ENCODE data around the gene GARIN1A.
"Not testable (repeated sequence)": the region's sequence is repeated elsewhere in the genome, so short reads cannot be mapped to it uniquely, and the experiment has no call there.

Gene GARIN1A

DNA sequence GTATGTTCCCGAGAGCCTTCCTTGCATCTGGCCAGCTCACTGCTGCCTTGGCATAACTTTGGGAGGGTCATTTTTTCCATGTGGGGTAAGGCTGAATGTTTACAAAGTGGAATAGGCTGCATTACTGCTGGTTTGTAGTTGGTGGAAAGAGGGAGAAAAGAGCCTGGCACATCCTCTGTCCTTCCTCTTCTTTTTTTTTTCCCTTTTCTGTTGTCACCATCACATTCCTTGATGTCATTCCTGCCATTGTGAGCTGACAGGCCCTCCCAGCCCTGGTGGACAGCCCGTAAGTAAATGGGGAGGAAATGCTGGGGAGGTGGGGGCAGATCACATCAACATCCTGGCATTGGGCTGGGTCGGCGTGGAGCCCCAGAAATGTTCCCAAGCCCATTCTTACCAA, at the start of gene GARIN1A:
Gene GARIN1A, plus strand, starts transcription at position 301 of the 400 bp plus-strand sequence. CDS start 106 bp downstream, outside the sequence.
- no peak for DNase-seq (ENCODE audit: low read depth in 2 of 2)

DNA sequence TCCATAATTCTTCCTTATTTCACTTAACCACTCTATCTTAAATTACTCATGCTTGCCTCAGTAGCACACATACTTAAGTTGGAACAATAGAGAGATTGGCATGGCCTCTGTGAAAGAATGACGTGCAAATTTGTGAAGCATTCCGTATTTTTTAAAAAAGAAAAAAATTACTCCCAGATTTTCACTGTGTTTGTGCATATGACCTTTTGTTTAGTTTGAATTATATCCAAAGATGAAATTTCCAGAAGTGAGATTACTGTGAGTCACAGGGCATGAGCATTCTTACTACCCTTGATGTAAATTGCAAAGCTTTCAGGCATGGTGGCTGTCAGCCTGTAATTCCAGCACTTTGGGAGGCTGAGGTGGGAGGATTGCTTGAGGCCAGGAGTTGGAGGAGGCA, 45.0 kb upstream of the GARIN1A start:
- not testable (repeated sequence) for DNase-seq (ENCODE audit: low read depth in 2 of 2)

DNA sequence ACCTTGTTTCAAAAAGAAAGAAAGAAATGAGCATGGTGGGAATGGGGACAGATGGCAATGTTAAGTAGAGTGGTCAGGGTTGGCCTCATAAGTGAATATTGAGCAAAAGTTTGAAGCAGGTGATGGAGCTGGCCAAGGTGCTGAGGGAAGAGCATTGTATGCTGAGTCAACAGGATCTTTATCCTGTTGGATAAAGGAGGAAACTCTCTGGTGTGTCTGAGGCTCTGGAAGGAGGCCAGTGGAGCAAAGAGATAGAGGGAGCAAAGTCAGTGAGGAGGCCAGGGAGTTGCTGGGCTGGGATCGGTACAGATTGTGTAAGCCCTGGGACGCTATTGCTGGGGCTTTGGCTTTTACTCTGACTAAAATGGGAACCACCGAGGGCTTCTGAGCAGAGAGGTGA, 38.2 kb upstream of the GARIN1A start:
- DNase-seq (ENCODE audit: low read depth in 2 of 2): not testable (repeated sequence)

DNA sequence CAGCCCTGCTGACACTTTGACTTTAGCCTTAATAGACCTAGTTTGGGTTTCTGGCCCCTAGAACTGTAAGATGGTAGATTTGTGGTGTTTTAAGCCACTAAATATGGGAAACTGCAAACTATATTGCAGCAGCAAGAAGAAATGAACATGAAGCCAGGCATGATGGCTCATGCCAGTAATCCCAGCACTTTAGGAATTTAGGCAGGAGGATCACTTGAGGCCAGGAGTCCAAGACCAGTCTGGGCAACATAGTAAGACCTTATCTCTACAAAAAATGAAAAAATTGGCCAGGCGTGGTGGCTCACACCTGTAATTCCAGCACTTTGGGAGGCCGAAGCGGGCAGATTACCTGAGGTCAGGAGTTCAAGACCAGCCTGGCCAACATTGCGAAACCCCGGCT, 26.9 kb upstream of the GARIN1A start:
- DNase-seq (ENCODE audit: low read depth in 2 of 2): not testable (repeated sequence)

DNA sequence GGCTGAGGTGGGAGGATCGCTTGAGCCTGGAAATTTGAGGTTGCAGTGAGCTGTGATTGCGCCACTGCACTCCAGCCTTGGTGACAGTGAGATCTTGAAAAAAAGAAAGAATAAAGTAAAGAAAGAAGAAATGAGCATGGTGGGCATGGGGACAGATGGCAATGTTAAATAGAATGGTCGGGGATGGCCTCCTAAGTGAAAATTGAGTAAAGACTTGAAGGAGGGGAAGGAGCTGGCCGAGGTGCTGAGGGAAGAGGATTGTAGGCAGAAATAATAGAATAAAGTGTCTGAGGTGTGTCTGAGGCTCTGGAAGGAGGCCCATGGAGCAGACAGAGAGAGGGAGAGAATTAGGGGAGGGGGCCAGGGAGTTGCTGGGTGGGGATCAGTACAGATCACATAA, 26.2 kb upstream of the GARIN1A start:
- DNase-seq (ENCODE audit: low read depth in 2 of 2): not testable (repeated sequence)

DNA sequence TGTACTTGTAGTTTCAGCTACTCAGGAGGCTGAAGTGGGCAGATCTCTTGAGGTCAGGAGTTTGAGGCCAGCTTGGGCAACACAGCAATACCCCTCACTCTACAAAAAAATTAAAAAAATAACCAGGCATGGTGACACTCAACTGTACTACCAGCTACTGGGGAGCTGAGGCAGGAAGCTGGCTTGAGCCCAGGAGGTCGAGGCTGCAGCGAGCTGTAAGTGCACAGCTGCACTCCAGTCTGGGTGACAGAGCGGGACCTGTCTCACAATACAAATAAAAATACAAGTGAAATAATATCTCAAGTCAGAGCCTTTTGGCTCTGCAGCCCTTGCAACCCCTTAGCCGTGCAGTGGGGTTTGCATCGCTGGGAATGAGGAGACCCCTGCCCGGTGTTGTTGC, 25.2 kb upstream of the GARIN1A start:
- not testable (repeated sequence) for DNase-seq (ENCODE audit: low read depth in 2 of 2)

DNA sequence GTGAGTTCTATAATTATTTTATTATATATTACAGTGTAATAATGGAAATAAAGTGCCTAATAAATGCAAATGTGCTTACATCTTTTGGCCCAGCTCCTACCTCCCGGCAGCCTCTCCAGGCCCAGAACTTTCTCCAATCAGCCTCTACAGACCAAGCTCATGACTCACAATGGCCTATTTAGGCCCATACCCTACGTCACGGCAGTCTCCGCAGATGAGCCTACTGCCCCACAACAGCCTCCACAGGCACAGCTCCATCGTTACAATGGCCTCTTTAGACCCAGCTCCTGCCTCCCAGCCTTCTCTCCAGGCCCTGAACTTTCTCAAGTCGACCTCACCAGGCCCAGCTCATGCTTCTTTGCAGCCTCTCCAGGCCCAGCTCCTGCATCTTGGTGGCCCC, 21.0 kb upstream of the GARIN1A start:
- not testable (repeated sequence) for DNase-seq (ENCODE audit: low read depth in 2 of 2)

DNA sequence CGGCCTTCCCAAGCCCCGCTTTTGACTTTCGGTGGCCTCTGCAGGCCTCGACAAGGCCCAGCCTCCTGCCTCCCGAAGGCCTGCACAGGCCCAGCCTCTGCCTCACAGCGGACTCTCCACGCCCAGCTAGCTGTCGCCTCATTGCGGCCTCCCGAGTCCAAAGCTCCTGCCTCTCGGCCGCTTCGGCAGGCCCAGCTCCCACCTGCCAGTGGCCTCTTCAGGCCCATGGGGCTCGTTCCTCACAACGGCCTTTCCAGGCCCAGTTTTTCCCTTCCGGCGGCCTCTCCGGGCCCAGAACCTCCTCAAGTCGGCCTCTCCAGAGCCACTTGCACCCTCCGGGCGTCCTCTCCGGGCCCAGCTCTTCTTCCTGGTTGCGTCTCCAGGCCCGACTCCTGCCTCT, 19.5 kb upstream of the GARIN1A start:
- DNase-seq (ENCODE audit: low read depth in 2 of 2): not testable (repeated sequence)

DNA sequence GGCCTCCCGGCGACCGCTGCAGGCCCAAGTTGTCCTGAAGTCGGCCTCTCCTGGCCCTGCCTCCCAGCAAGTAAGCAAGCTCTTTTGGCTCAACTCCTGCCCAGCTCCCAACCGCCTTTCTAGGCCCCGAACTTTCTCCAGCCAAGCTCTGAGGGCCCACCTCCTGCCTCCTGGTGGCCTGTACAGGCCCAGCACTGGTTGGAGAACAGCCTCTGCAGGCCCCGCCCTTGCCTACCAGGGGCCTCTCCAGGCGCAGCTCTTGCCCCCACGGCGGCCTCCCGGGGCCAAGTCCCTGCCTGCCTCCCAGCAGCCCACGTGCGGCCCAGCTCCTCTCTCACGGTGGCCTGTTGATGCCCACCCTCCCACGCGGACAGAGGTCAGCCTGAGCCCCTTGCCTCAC, 18.9 kb upstream of the GARIN1A start:
- not testable (repeated sequence) for DNase-seq (ENCODE audit: low read depth in 2 of 2)

DNA sequence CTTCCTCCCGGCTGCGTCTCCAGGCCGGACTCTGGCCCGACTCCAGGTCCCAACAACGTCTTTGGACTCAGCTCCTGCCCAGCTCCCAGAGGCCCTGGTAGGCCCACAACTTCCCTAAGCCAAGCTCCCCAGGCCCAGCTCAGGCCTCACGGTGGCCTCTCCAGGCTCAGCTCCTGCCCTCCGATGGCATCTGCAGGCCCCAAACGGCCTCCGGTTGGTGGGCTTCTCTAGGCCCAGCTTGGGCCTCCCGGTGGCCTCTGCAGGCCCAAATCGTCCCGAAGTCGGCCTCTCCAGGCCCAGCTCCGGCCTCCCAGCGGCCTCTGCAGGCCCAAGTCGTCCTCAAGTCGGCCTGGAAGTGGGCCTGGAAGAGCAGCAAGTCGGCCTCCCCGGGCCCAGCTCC, 18.0 kb upstream of the GARIN1A start:
- DNase-seq (ENCODE audit: low read depth in 2 of 2): not testable (repeated sequence)

DNA sequence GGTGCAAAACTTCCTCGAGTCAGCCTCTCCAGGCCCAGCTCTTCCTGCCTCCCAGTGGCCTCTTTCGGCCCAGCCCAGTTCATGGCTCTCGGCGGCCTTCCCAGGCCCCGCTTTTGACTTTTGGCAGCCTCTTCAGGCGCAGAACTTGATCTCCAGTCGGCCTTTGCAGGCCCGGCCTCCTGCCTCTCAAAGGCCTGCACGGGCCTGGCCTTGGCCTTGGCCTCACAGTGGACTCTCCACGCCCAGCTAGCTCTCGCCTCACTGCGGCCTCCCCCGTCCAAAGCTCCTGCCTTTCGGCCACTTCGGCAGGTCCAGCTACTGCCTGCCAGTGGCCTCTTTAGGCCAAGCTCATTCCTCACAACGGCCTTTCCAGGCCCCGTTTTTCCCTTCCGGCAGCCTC, 17.6 kb upstream of the GARIN1A start:
- not testable (repeated sequence) for DNase-seq (ENCODE audit: low read depth in 2 of 2)

DNA sequence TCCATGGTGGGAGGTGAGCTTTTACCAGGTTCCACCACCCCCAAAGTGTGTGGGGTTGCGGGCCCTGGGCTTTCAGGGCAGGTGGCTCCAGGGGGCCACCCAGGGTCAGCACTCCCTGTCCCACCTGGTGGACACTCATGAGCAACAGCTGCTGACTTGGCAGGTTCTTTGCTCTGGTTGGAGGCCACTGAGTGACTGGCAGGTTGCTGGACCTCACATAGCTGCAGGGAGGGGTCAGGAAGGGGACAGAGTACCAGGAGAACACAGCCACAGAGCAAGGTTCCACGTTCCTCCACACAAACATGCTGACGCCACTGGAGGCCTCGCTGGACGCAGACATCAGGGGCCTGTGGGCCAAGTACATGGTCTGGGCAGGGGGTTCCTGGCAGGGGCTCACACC, 13.7 kb upstream of the GARIN1A start:
- not testable (repeated sequence) for DNase-seq (ENCODE audit: low read depth in 2 of 2)

DNA sequence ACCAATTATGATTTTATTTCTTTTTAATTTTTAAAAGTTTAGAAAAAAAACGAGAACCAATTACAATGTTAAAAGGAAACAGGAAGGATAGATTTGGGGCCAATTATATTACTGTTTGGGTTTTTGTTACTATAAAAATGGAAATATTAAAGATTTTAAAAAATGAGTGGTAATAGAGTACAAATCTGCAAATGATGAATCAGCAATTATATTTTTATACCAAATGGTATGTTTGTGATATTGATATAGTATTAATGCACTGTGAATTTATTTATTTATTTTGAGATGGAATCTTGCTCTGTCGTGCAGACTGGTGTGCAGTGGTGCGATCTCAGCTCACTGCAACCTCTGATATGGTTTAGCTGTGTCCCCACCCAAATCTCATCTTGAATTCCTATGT, 11.5 kb upstream of the GARIN1A start:
- DNase-seq (ENCODE audit: low read depth in 2 of 2): no peak

DNA sequence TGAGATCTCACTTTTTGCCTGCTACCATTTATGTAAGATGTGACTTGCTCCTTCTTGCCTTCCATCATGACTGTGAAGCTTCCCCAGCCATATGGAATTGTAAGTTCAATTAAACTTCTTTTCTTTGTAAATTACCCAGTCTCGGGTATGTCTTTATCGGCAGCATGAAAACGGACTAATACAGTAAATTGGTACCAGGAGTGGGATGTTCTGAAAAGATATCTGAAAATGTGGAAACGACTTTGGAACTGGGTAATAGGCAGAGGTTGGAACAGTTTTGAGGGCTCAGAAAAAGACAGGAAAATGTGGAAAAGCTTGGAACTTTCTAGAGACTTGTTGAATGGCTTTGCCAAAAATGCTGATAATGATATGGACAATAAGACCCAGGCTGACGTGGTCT, 10.6 kb upstream of the GARIN1A start:
- no peak for DNase-seq (ENCODE audit: low read depth in 2 of 2)

DNA sequence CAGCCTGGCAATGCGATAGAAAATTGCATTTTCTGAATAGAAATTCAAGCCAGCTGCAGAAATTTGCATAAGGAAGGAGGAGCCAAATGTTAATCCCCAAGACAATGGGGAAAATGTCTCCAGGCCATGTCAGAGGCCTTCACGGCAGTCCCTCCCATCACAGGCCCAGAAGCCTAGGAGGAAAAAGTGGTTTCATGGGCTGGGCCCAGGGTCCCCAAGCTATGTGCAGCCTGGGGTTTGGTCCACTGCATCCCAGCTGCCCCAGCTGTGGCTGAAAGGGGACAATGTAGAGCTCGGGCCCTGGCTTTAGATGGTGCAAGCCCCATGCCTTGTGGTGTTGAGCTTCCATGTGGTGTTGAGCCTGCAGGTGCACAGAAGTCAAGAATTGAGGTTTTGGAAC, 10.0 kb upstream of the GARIN1A start:
- no peak for DNase-seq (ENCODE audit: low read depth in 2 of 2)

DNA sequence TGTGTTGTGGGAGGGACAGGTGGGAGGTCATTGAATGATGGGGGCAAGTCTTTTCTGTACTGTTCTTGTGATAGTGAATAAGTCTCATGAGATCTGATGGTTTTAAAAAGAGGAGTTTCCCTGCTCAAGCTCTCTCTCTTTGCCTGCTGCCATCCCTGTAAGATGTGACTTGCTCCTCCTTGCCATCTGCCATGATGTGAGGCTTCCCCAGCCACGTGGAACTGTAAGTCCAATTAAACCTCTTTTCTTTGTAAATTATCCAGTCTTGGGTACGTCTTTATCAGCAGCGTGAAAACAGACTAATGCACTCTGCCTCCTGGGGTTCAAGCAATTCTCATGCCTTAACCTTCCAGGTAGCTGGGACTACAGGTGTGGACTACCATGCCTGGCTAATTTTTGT, 8.9 kb upstream of the GARIN1A start:
- not testable (repeated sequence) for DNase-seq (ENCODE audit: low read depth in 2 of 2)

DNA sequence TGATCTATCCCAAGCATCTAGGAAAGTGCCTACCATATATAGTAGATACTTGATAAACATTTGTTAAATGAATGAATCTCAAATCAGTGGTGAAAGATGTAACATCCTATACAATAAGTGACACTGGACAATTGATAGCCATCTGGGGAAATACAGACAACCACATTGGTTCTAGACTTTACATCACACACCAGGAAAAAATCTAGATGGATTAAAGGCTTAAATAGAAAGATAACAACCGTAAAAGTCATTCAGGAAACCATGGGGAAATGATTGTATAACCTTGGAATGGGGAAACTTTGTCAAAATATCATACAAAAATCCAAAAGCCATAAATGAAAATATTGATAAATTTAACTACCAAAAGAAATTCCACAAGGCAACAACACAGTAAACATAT, 7.0 kb upstream of the GARIN1A start:
- no peak for DNase-seq (ENCODE audit: low read depth in 2 of 2)

DNA sequence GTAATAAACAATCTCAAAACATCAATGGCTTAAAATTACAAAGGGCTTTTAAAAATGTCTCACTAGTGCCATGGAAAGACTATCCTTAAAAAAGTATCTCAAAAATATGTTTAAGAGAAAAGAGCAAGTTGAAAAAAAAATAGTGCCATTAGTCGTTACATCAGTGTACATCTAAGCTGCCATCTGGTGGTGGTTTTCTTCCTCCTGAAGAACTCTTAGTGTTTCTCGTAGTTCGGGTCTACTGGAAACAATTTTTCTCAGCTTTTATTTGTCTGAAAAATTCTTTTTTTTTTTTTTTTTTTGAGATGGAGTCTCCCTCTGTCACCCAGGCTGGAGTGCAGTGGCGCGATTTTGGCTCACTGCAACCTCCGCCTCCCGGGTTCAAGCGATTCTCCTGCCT, 5.9 kb upstream of the GARIN1A start:
- no peak for DNase-seq (ENCODE audit: low read depth in 2 of 2)

DNA sequence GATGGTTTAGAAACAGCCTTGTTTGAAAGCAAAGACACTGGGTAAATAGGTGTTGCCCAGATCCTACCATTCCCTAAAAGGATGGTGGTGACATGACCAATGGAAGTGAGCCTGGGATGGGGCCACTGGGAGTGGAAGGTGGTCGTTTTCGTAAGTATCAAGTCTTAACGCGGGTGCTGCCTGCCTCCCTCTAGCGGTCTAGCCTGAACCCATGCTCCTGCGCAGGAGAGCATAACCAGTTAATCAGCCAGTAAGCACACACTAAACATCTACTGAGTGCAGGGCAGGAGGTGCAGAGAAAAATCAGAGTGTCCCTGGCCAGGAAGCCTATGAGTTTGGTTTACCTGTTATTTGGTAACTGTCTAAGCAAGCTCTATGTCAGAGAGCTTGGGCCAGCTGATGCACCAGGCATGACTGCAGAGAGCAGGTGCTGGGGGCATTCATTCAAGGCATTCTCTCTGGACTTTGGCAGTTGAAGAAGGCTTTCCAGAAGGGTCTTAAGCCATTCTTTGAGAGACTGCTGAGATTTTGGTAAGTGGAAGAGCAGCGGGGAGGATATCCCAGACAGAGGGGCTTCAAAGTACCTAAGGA, 930 bp downstream of the GARIN1A start:
- no peak for DNase-seq (ENCODE audit: low read depth in 2 of 2)

DNA sequence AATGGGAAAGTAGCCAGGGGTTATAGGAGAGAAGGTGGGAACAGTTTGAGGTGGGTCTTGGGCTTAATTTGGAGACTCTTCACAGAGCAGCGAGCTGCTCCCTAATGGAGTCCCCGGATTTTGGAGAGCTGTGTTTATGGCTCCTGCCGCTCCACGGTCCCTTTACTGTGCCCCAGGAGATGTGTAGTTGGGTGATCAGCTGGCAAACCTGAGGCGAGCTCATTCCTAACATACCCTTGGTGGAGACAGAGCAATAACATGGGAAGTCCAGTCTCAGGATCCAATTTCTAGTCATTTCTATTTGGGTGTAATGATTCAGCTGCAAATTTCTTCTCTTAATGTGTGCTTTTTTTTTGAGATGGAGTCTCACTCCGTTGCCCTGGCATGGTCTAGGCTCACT, 1.5 kb downstream of the GARIN1A start:
- no peak for DNase-seq (ENCODE audit: low read depth in 2 of 2)

DNA sequence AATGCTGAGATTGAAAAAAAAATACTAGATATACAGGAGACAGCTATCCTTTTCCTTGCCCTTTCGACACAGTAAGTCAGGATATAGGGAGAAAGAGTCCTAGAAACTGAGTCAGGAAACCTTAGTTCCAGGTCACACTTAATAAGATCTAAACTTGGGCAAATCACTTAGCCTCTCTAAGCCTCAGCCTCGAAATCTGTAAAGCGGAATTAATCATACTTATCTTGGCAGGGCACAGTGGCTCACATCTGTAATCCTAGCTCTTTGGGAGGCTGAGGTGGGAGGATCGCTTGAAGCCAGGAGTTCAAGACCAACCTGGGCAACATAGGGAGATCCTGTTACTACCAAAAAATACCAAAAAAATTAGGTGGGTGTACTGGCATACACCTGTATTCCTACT, 4.6 kb downstream of the GARIN1A start:
- DNase-seq (ENCODE audit: low read depth in 2 of 2): no peak

DNA sequence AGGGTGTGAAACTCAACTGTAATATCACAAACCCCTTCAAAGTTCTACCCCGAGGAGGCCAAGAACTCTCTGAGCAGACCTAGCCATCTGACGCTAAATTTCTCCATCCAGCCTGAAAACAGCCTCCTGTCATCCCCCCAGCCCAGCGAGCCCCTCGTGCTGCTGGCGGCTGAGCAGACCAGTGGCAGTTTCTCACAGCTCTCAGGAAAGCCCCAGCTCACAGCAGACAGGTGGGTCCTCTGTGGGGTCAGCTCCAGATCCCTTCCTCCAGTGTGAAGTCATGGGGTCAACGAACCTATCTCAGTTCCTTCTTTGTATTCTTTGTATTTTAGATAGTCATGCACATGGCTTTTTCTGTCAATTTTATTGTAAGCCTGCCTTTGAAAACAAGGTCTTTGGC, 7.8 kb downstream of the GARIN1A start:
- DNase-seq (ENCODE audit: low read depth in 2 of 2): no peak

DNA sequence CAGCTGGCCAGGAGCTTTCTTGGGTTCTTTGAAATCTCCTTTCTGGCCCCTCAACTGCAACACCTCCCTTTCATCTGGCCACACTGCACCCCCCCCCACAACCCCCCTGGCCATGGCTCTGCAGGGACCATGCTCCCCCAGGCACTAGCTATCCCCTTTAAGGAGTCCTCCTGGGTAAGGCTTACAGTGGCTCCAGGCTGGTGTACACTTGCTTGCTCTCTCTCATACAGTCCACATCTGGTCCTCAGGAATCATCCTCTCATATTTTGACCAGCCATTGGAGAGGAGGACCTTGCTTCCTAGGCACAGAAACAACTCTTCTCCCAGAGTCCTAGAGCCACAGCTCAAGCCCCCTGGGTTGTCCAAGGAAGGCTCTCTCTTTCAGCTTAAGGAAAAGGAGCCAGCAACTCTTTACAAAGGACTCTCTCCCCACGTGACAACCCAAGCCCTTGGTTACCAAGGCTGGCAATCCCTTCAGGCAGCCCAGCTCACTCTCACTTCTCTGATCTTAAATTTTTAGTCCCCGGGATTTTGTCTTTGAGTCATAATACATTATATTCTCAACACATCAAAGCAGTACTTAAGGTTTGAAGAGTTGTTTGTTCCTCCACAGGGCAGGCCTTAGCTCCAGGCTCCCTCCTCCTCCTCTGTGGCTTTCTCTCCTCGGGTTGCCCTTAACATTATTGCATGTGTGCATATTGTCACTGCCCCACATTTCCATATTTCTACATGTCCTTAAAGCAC, 9.9 kb downstream of the GARIN1A start:
- DNase-seq (ENCODE audit: low read depth in 2 of 2): no peak

DNA sequence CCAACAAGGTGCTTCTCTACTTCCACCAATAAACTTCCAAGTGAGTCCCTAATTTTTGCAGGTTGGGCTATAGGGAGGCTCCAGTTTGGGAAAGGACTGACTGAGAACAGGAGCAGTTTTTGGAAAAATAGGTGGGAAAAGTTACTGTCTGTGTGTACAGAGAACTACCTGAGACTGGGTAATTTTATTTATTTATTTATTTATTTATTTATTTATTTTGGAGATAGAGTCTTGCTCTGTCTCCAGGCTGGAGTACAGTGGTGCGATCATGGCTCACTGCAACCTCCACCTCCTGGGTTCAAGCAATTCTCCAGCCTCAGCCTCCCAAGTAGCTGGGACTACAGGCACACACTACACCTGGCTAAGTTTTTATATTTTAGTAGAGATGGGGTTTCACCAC, 11.2 kb downstream of the GARIN1A start:
- DNase-seq (ENCODE audit: low read depth in 2 of 2): not testable (repeated sequence)

Data from stimulated activated CD8-positive, alpha-beta memory T cell treated with anti-CD3 and anti-CD28 coated beads, Interleukin-15, amount 100 ng/mL, for 4 hours (primary cell).